HepG2 (cell line): Measurements from ENCODE around the gene IQCN. TPM values are rescaled to one million over a fixed set of nuclear protein-coding genes. Genes with fewer than 3 reads are reported as not detected.
A peak's percentile ranks its signal among the peaks of the same experiment; 100 is the strongest.

Experiments
- CERS6 ChIP-seq: sonication (generic); formaldehyde crosslinking; IDR thresholded peaks from 2 replicates; pipeline ENCODE4 v1.5.0; 2020; ENCODE audit warnings: missing genetic modification reagents
- ERF ChIP-seq: IDR thresholded peaks from 2 replicates; pipeline ENCODE4 v1.6.1; 2018; ENCODE audit warnings: missing biosample characterization, missing genetic modification reagents
- ETV6 ChIP-seq: sonication (generic); formaldehyde crosslinking; conservative IDR thresholded peaks from 2 replicates; pipeline ENCODE4 v1.4.0; 2020; ENCODE audit warnings: missing genetic modification reagents
- GPN1 ChIP-seq: sonication (generic); formaldehyde crosslinking; IDR thresholded peaks from 2 replicates; pipeline ENCODE4 v1.5.1; 2020; ENCODE audit warnings: missing genetic modification reagents, borderline replicate concordance
- HES4 ChIP-seq: sonication (generic); formaldehyde crosslinking; IDR thresholded peaks from 2 replicates; pipeline ENCODE4 v1.9.0; 2021; ENCODE audit warnings: mild to moderate bottlenecking, missing genetic modification reagents, borderline replicate concordance
- KDM1A ChIP-seq: IDR thresholded peaks from 2 replicates; pipeline ENCODE4 v1.6.1; 2016; ENCODE audit warnings: missing compliant biosample characterization
- KMT2B ChIP-seq: IDR thresholded peaks from 2 replicates; pipeline ENCODE4 v1.6.1; 2016; ENCODE audit warnings: missing genetic modification reagents, missing compliant biosample characterization
- MYNN ChIP-seq: sonication (generic); formaldehyde crosslinking; IDR thresholded peaks from 2 replicates; pipeline ENCODE4 v1.4.0; 2020; ENCODE audit warnings: mild to moderate bottlenecking, low read depth, missing genetic modification reagents
- NR2C2 ChIP-seq: sonication (generic); formaldehyde crosslinking; IDR thresholded peaks from 2 replicates; pipeline ENCODE4 v1.4.0; 2020; ENCODE audit warnings: missing genetic modification reagents, mild to moderate bottlenecking, moderate library complexity, borderline replicate concordance
- PBX2 ChIP-seq: IDR thresholded peaks from 2 replicates; pipeline ENCODE4 v1.6.1; 2016; ENCODE audit warnings: control low read depth
- SMYD3 ChIP-seq: sonication (generic); formaldehyde crosslinking; IDR thresholded peaks from 2 replicates; pipeline ENCODE4 v1.8.1; 2023; ENCODE audit warnings: mild to moderate bottlenecking, missing genetic modification reagents
- SNRNP70 ChIP-seq: fragments of 200-400 bp; formaldehyde crosslinking; IDR thresholded peaks from 2 replicates; pipeline ENCODE4 v1.6.1; 2017; ENCODE audit warnings: mild to moderate bottlenecking, low read depth, low read length, moderate library complexity
- ZFP36L1 ChIP-seq: sonication (generic); formaldehyde crosslinking; IDR thresholded peaks from 2 replicates; pipeline ENCODE4 v1.8.0; 2022; ENCODE audit warnings: mild to moderate bottlenecking, missing genetic modification reagents, moderate library complexity
- ZNF121 ChIP-seq: sonication (generic); formaldehyde crosslinking; IDR thresholded peaks from 2 replicates; pipeline ENCODE4 v1.5.0; 2020; ENCODE audit warnings: mild to moderate bottlenecking, missing genetic modification reagents
- ZNF224 ChIP-seq: sonication (generic); formaldehyde crosslinking; IDR thresholded peaks from 2 replicates; pipeline ENCODE4 v1.5.0; 2020; ENCODE audit warnings: mild to moderate bottlenecking, missing genetic modification reagents
- ZNF558 ChIP-seq: sonication (generic); formaldehyde crosslinking; IDR thresholded peaks from 2 replicates; pipeline ENCODE4 v1.9.0; 2022; ENCODE audit warnings: mild to moderate bottlenecking, missing genetic modification reagents, borderline replicate concordance
- ZNF704 ChIP-seq: sonication (generic); formaldehyde crosslinking; IDR thresholded peaks from 2 replicates; pipeline ENCODE4 v1.8.1; 2023; ENCODE audit warnings: mild to moderate bottlenecking, inconsistent platforms, moderate library complexity, missing genetic modification reagents, borderline replicate concordance
- polyA plus RNA-seq, 8 experiments: library from polyadenylated mRNA; depleted of rRNA in 3 of 8; stranded (reverse) in 7 of 8; unstranded in 1 of 8; fragments of >200 nt; fragmentation: Illumina TruSeq in 4 of 8; extraction: Trizol in 4 of 8; gene quantifications; 2 replicates each; pipeline versions ENCODE4 v1.2.1 to v1.2.3, GENCODE V29; 2011 to 2016; ENCODE audit warnings: low read depth in 4 of 8, missing spikeins in 1 of 8, mixed read lengths in 1 of 8; ENCODE audit not compliant: insufficient read depth in 1 of 8
- total RNA-seq, 5 experiments: library from RNA; depleted of rRNA; stranded (reverse); fragments of >200 nt; fragmentation: Illumina TruSeq; extraction: Trizol; gene quantifications; 2 replicates each; pipeline ENCODE4 v1.2.3, GENCODE V29; 2016; ENCODE audit warnings: low read depth in 1 of 5
- TF ChIP-seq, protein P1 (sequence below): sonication (generic); formaldehyde crosslinking; conservative IDR thresholded peaks from 2 replicates; pipeline ENCODE4 v1.4.0; 2020; ENCODE audit warnings: missing genetic modification reagents
- TF ChIP-seq, protein P2 (sequence below): sonication (generic); formaldehyde crosslinking; IDR thresholded peaks from 2 replicates; pipeline ENCODE4 v1.5.0; 2020; ENCODE audit warnings: mild to moderate bottlenecking, missing genetic modification reagents
- TF ChIP-seq, protein P3 (sequence below): sonication (generic); formaldehyde crosslinking; IDR thresholded peaks from 2 replicates; pipeline ENCODE4 v1.5.1; 2020; ENCODE audit warnings: mild to moderate bottlenecking, moderate library complexity, missing genetic modification reagents

The IQCN gene
- total and polyA plus RNA-seq, 2 of the 13 experiments (the other 11 are each of a cell fraction or from before 2014, with no cell fraction given) = 0.04 to 0.18 TPM

DNA sequence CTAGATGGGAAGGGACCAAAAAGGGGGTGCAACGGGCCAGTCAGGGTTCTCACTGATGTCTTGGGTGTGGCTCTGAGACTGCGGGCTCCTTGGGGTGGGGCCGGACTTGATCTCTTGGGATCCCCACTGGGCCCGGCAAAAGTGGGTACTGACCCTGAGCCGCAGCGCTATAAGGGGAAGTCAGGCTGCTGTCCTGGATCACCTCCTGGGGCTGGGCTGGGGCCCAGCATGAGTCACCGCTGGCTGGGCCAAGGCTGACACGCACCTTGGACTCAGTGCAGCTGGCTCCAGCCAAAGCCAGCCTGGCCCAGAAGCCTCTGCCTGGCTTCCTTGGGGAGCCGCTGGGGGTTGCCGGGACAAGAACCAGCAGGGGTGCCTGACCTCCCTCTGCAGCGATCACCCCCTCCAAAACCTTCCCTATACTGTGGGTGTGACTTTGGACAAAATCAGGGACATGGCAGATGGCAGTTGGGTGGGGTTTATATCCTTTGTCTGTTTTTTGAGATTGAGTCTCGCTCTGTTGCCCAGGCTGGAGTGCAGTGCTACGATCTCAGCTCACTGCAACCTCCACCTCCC lies 617 bp upstream of the IQCN start (continued):
- TF ChIP-seq KMT2B (CRISPR knock-in tag) (no peak), ERF (CRISPR knock-in tag) (peak; percentile 46; the same call in 1 of the 2 replicates), MYNN (no peak), KDM1A (CRISPR knock-in tag) (no peak), ZNF224 (CRISPR knock-in tag) (no peak), SMYD3 (CRISPR knock-in tag) (no peak), PBX2 (CRISPR knock-in tag) (no peak), ETV6 (CRISPR knock-in tag) (no peak), ZFP36L1 (peak; percentile 90; the same call in 1 of the 2 replicates), ZNF558 (CRISPR knock-in tag) (peak; percentile 53; the same call in 1 of the 2 replicates), ZNF704 (CRISPR knock-in tag) (no peak), GPN1 (CRISPR knock-in tag) (no peak), CERS6 (no peak), NR2C2 (CRISPR knock-in tag) (peak; percentile 64), HES4 (CRISPR knock-in tag) (no peak), ZNF121 (CRISPR knock-in tag) (peak; percentile 98), SNRNP70 (no peak)
- TF ChIP-seq, protein P1, sequence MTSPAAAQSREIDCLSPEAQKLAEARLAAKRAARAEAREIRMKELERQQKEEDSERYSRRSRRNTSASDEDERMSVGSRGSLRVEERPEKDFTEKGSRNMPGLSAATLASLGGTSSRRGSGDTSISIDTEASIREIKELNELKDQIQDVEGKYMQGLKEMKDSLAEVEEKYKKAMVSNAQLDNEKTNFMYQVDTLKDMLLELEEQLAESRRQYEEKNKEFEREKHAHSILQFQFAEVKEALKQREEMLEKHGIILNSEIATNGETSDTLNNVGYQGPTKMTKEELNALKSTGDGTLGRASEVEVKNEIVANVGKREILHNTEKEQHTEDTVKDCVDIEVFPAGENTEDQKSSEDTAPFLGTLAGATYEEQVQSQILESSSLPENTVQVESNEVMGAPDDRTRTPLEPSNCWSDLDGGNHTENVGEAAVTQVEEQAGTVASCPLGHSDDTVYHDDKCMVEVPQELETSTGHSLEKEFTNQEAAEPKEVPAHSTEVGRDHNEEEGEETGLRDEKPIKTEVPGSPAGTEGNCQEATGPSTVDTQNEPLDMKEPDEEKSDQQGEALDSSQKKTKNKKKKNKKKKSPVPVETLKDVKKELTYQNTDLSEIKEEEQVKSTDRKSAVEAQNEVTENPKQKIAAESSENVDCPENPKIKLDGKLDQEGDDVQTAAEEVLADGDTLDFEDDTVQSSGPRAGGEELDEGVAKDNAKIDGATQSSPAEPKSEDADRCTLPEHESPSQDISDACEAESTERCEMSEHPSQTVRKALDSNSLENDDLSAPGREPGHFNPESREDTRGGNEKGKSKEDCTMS (CRISPR knock-in tag) = no peak
- TF ChIP-seq, protein P2, sequence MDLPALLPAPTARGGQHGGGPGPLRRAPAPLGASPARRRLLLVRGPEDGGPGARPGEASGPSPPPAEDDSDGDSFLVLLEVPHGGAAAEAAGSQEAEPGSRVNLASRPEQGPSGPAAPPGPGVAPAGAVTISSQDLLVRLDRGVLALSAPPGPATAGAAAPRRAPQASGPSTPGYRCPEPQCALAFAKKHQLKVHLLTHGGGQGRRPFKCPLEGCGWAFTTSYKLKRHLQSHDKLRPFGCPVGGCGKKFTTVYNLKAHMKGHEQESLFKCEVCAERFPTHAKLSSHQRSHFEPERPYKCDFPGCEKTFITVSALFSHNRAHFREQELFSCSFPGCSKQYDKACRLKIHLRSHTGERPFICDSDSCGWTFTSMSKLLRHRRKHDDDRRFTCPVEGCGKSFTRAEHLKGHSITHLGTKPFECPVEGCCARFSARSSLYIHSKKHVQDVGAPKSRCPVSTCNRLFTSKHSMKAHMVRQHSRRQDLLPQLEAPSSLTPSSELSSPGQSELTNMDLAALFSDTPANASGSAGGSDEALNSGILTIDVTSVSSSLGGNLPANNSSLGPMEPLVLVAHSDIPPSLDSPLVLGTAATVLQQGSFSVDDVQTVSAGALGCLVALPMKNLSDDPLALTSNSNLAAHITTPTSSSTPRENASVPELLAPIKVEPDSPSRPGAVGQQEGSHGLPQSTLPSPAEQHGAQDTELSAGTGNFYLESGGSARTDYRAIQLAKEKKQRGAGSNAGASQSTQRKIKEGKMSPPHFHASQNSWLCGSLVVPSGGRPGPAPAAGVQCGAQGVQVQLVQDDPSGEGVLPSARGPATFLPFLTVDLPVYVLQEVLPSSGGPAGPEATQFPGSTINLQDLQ = no peak
- TF ChIP-seq, protein P3, sequence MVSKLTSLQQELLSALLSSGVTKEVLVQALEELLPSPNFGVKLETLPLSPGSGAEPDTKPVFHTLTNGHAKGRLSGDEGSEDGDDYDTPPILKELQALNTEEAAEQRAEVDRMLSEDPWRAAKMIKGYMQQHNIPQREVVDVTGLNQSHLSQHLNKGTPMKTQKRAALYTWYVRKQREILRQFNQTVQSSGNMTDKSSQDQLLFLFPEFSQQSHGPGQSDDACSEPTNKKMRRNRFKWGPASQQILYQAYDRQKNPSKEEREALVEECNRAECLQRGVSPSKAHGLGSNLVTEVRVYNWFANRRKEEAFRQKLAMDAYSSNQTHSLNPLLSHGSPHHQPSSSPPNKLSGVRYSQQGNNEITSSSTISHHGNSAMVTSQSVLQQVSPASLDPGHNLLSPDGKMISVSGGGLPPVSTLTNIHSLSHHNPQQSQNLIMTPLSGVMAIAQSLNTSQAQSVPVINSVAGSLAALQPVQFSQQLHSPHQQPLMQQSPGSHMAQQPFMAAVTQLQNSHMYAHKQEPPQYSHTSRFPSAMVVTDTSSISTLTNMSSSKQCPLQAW = no peak
